H9 (cell line): ENCODE measurements around the gene CELF6. TPM values are rescaled to one million over a fixed set of nuclear protein-coding genes. Genes with fewer than 3 reads are reported as not detected.

Experiments used
- DNase-seq: peaks from one replicate; pipeline ENCODE4 v3.0.0-alpha.2; 2017
- H2AFZ ChIP-seq: one replicate; pipeline ENCODE4 v1.6.1; 2013; ENCODE audit warnings: mild to moderate bottlenecking, low read length, control low read depth, moderate library complexity
- H2AK5ac ChIP-seq: 2 replicates; pipeline ENCODE4 v1.6.1; 2013; ENCODE audit warnings: low read length, control low read depth, mixed read lengths; ENCODE audit not compliant: insufficient read length
- H2BK120ac ChIP-seq: one replicate; pipeline ENCODE4 v1.6.1; 2013; ENCODE audit warnings: low read depth, mild to moderate bottlenecking, low read length, control low read depth, inconsistent platforms; ENCODE audit not compliant: poor library complexity, severe bottlenecking
- H2BK12ac ChIP-seq: 2 replicates; pipeline ENCODE4 v1.6.1; 2013; ENCODE audit warnings: low read length, control low read depth, mixed read lengths, low read depth; ENCODE audit not compliant: insufficient read length
- H2BK15ac ChIP-seq: 2 replicates; pipeline ENCODE4 v1.6.1; 2013; ENCODE audit warnings: low read depth, low read length, control low read depth
- H2BK20ac ChIP-seq: one replicate; pipeline ENCODE4 v1.6.1; 2013; ENCODE audit warnings: low read depth, mild to moderate bottlenecking, low read length, control low read depth, inconsistent platforms; ENCODE audit not compliant: poor library complexity, severe bottlenecking
- H2BK5ac ChIP-seq: 2 replicates; pipeline ENCODE4 v1.6.1; 2013; ENCODE audit warnings: low read length, control low read depth, mixed read lengths; ENCODE audit not compliant: insufficient read length
- H3K14ac ChIP-seq: 2 replicates; pipeline ENCODE4 v1.6.1; 2013; ENCODE audit warnings: low read length, control low read depth; ENCODE audit not compliant: insufficient read depth
- H3K18ac ChIP-seq: 2 replicates; pipeline ENCODE4 v1.6.1; 2013; ENCODE audit warnings: low read depth, mild to moderate bottlenecking, mixed read lengths, low read length, control low read depth; ENCODE audit not compliant: insufficient read length
- H3K23ac ChIP-seq: 2 replicates; pipeline ENCODE4 v1.6.1; 2013; ENCODE audit warnings: low read length, control low read depth, mixed read lengths, low read depth; ENCODE audit not compliant: insufficient read length
- H3K23me2 ChIP-seq: 2 replicates; pipeline ENCODE4 v1.6.1; 2013; ENCODE audit warnings: low read depth, mild to moderate bottlenecking, mixed read lengths, low read length, control low read depth; ENCODE audit not compliant: insufficient read length, poor library complexity, severe bottlenecking
- H3K27ac ChIP-seq: 2 replicates; pipeline ENCODE4 v1.5.1; 2013; ENCODE audit warnings: low read length, control low read depth, mixed read lengths, low read depth; ENCODE audit not compliant: insufficient read length
- H3K27me3 ChIP-seq: 2 replicates; pipeline ENCODE4 v1.6.1; 2013; ENCODE audit warnings: low read length, control low read depth, inconsistent platforms; ENCODE audit not compliant: insufficient read depth
- H3K4ac ChIP-seq: 2 replicates; pipeline ENCODE4 v1.6.1; 2013; ENCODE audit warnings: low read depth, mild to moderate bottlenecking, control low read depth, inconsistent platforms, low read length, moderate library complexity
- H3K4me1 ChIP-seq: 2 replicates; pipeline ENCODE4 v1.6.1; 2013; ENCODE audit warnings: low read length, control low read depth, inconsistent platforms; ENCODE audit not compliant: insufficient read depth
- H3K4me2 ChIP-seq: 2 replicates; pipeline ENCODE4 v1.6.1; 2013; ENCODE audit warnings: low read length, control low read depth, mixed read lengths; ENCODE audit not compliant: insufficient read length, insufficient read depth
- H3K56ac ChIP-seq: 2 replicates; pipeline ENCODE4 v1.6.1; 2013; ENCODE audit warnings: low read depth, mild to moderate bottlenecking, mixed read lengths, low read length, control low read depth; ENCODE audit not compliant: insufficient read length
- H3K79me1 ChIP-seq: 2 replicates; pipeline ENCODE4 v1.6.1; 2013; ENCODE audit warnings: low read depth, mild to moderate bottlenecking, moderate library complexity, low read length, control low read depth, inconsistent platforms; ENCODE audit not compliant: insufficient read depth, poor library complexity, severe bottlenecking
- H3K79me2 ChIP-seq: 2 replicates; pipeline ENCODE4 v1.6.1; 2013; ENCODE audit warnings: low read length, control low read depth, inconsistent platforms; ENCODE audit not compliant: insufficient read depth
- H3K9ac ChIP-seq: 2 replicates; pipeline ENCODE4 v1.6.1; 2013; ENCODE audit warnings: low read length, control low read depth, mixed read lengths; ENCODE audit not compliant: insufficient read length; ENCODE audit errors: extremely low read depth
- H3K9me3 ChIP-seq: one replicate; pipeline ENCODE4 v1.6.1; 2013; ENCODE audit warnings: low read depth, low read length, inconsistent platforms; ENCODE audit not compliant: control insufficient read depth
- H3T11ph ChIP-seq: one replicate; pipeline ENCODE4 v1.6.1; 2013; ENCODE audit warnings: mild to moderate bottlenecking, low read length, control low read depth, inconsistent platforms
- H4K20me1 ChIP-seq: one replicate; pipeline ENCODE4 v1.6.1; 2013; ENCODE audit not compliant: control insufficient read depth, insufficient read length, insufficient read depth
- H4K5ac ChIP-seq: 2 replicates; pipeline ENCODE4 v1.6.1; 2013; ENCODE audit warnings: low read depth, mild to moderate bottlenecking, mixed read lengths, low read length, control low read depth; ENCODE audit not compliant: insufficient read length
- H4K8ac ChIP-seq: replicated peaks from 2 replicates; pipeline ENCODE4 v1.6.1; 2013; ENCODE audit warnings: low read length, control low read depth, mixed read lengths, low read depth; ENCODE audit not compliant: insufficient read length
- H4K91ac ChIP-seq: 2 replicates; pipeline ENCODE4 v1.6.1; 2013; ENCODE audit warnings: low read depth, mild to moderate bottlenecking, moderate library complexity, mixed read lengths, low read length, control low read depth; ENCODE audit not compliant: insufficient read length
- H3K27ac Mint-ChIP-seq, 3 experiments: 2 replicates in 2 of 3; 3 replicates in 1 of 3; pipeline ENCODE4 v1.8.0; 2020 to 2021; ENCODE audit warnings: mixed read lengths in 3 of 3, mild to moderate bottlenecking in 1 of 3, moderate library complexity in 1 of 3
- H3K27me3 Mint-ChIP-seq: 2 replicates; pipeline ENCODE4 v1.8.0; 2021; ENCODE audit warnings: low read depth, mild to moderate bottlenecking, moderate library complexity, mixed read lengths
- H3K36me3 Mint-ChIP-seq, 3 experiments: 2 replicates in 2 of 3; 3 replicates in 1 of 3; pipeline ENCODE4 v1.8.0; 2020 to 2021; ENCODE audit warnings: low read depth in 3 of 3, mixed read lengths in 3 of 3; ENCODE audit not compliant: insufficient read depth in 1 of 3
- H3K4me1 Mint-ChIP-seq, 2 experiments: 2 replicates each; pipeline ENCODE4 v1.8.0; 2020; ENCODE audit warnings: mixed read lengths in 2 of 2
- H3K4me3 Mint-ChIP-seq, 2 experiments: 2 replicates in 1 of 2; 3 replicates in 1 of 2; pipeline ENCODE4 v1.8.0; 2020 to 2021; ENCODE audit warnings: mild to moderate bottlenecking in 2 of 2, mixed read lengths in 2 of 2, moderate library complexity in 1 of 2
- H3K9me3 Mint-ChIP-seq, 2 experiments: 2 replicates in 1 of 2; 3 replicates in 1 of 2; pipeline ENCODE4 v1.8.0; 2020; ENCODE audit warnings: mild to moderate bottlenecking in 2 of 2, mixed read lengths in 2 of 2, moderate library complexity in 1 of 2
- WGBS: extraction: QIAGEN DNeasy Blood & Tissue Kit; methylation state at CpG from one replicate; pipeline ENCODE4 v1.1.7; 2013; ENCODE audit warnings: missing lambda C conversion rate, low lambda C conversion rate, mixed read lengths; ENCODE audit not compliant: insufficient read length; ENCODE audit errors: extremely low coverage; 5-methylcytosine and 5-hydroxymethylcytosine counted together
- total RNA-seq: library from RNA; stranded (reverse); gene quantifications from 2 replicates; pipeline ENCODE4 v1.2.1, GENCODE V29; 2021
- TF ChIP-seq, protein P1 (sequence below): fragments of 200-600 bp; sonication (generic); conservative IDR thresholded peaks from 3 replicates; pipeline ENCODE4 v1.8.0; 2021; ENCODE audit warnings: antibody characterized with exemption, mild to moderate bottlenecking

Gene CELF6
- total RNA-seq, 1 experiment from 2014 or later, result 0.13 TPM

DNA sequence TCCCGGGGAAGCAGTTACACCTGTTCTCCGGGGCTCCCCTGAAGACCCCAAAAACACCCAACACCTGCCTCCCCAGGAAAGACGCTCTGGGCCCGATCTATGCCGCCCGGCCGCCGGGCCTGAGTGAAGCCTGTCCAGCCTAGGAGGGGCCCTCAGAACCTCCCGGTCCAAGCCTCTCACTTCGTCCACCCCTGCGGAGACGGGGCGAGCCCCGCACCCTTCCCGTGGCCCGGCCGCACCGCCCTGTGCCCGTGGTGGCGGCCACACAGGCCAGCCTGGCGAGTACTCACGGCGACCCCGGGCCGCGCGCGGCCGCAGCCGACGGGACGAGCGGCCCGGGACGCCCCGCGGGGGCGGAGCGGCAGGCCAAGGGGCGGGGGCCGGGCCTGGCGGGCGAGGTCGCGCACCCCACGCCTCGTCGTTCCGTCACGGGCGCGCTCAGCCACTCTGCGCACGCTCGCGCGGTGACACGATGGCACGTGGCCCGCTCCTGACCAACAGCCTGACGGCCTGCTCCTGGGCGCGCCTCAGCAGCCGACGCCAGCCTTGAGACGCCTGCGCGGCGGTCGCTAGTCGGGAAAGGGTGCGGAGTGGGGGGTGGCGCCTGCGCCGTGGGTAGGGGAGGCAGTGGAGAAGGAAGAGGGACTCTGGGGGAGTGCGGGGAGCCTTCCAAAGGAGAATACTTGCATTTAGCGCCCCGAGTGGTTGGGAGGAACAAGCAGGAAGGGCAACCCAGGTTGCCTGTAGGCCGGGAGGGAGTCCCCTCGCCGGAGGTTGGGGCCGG, 47.6 kb downstream of the CELF6 start, which contains the start of gene PARP6:
PARP6 (minus strand) TSS at position 342 of the 784 bp plus-strand sequence. CDS start 5,077 bp downstream, outside the sequence.
- H3K27ac ChIP-seq, result no peak within 1 kb of the TSS
- no peak within 1 kb of the TSS for H3K4ac ChIP-seq
- Mint-ChIP-seq H3K27me3 (peaks cover 21% of the 10 kb centered on the region), H3K9me3 (no peaks in the 10 kb centered on the region), H3K27ac (peak within 1 kb of the TSS in 2 of 3 experiments; percentile 58 to 81; a peak in 3 of 7 replicates), H3K4me1 (peaks cover 10 to 14% of the 10 kb centered on the region in 2 experiments), H3K36me3 (peaks cover 5 to 18% (median 12%) of the 10 kb centered on the region in 3 experiments; a peak in 5 of 7 replicates), H3K4me3 (peak within 1 kb of the TSS; percentile 86 to 88)
- H4K5ac ChIP-seq, result no peak within 1 kb of the TSS
- TF ChIP-seq, protein P1, sequence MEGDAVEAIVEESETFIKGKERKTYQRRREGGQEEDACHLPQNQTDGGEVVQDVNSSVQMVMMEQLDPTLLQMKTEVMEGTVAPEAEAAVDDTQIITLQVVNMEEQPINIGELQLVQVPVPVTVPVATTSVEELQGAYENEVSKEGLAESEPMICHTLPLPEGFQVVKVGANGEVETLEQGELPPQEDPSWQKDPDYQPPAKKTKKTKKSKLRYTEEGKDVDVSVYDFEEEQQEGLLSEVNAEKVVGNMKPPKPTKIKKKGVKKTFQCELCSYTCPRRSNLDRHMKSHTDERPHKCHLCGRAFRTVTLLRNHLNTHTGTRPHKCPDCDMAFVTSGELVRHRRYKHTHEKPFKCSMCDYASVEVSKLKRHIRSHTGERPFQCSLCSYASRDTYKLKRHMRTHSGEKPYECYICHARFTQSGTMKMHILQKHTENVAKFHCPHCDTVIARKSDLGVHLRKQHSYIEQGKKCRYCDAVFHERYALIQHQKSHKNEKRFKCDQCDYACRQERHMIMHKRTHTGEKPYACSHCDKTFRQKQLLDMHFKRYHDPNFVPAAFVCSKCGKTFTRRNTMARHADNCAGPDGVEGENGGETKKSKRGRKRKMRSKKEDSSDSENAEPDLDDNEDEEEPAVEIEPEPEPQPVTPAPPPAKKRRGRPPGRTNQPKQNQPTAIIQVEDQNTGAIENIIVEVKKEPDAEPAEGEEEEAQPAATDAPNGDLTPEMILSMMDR, result peak; percentile 84
- H2AK5ac ChIP-seq, result no peak within 1 kb of the TSS
- peaks cover 7% of the 10 kb centered on the region for H3K23me2 ChIP-seq
- H3T11ph ChIP-seq, result no peak within 1 kb of the TSS
- H3K23ac ChIP-seq, result no peak within 1 kb of the TSS
- no peak within 1 kb of the TSS for H3K56ac ChIP-seq
- peak within 1 kb of the TSS; percentile 42 for H2AFZ ChIP-seq
- no peak within 1 kb of the TSS for H2BK20ac ChIP-seq
- H2BK12ac ChIP-seq, result no peak within 1 kb of the TSS
- H3K9ac ChIP-seq, result peak within 1 kb of the TSS; percentile 58
- H3K4me1 ChIP-seq, result no peaks in the 10 kb centered on the region
- peak within 1 kb of the TSS; percentile 14 for H3K18ac ChIP-seq
- no peak within 1 kb of the TSS for H2BK5ac ChIP-seq
- H3K9me3 ChIP-seq, result no peaks in the 10 kb centered on the region
- no peaks in the 10 kb centered on the region for H3K27me3 ChIP-seq
- H3K79me2 ChIP-seq, result no peaks in the 10 kb centered on the region
- H4K91ac ChIP-seq, result no peak within 1 kb of the TSS
- H4K20me1 ChIP-seq, result no peaks in the 10 kb centered on the region
- no peak within 1 kb of the TSS for H4K8ac ChIP-seq
- no peak within 1 kb of the TSS for H2BK120ac ChIP-seq
- no peaks in the 10 kb centered on the region for H3K79me1 ChIP-seq
- no CpG with 5 or more reads among the region's 82 CpGs for WGBS
- H2BK15ac ChIP-seq, result no peak within 1 kb of the TSS
- peak; percentile 98 for DNase-seq
- H3K4me2 ChIP-seq, result peak within 1 kb of the TSS; percentile 91
- H3K14ac ChIP-seq, result peak within 1 kb of the TSS; percentile 84
